GM15510 (cell line): ENCODE data around the gene ASIC1.

ENCODE experiments used
- POLR2A ChIP-seq: IDR thresholded peaks from 3 replicates; pipeline ENCODE4 v1.6.1; 2011; ENCODE audit warnings: borderline replicate concordance; ENCODE audit not compliant: insufficient read length; ENCODE audit errors: extremely low read depth

ASIC1 gene

DNA sequence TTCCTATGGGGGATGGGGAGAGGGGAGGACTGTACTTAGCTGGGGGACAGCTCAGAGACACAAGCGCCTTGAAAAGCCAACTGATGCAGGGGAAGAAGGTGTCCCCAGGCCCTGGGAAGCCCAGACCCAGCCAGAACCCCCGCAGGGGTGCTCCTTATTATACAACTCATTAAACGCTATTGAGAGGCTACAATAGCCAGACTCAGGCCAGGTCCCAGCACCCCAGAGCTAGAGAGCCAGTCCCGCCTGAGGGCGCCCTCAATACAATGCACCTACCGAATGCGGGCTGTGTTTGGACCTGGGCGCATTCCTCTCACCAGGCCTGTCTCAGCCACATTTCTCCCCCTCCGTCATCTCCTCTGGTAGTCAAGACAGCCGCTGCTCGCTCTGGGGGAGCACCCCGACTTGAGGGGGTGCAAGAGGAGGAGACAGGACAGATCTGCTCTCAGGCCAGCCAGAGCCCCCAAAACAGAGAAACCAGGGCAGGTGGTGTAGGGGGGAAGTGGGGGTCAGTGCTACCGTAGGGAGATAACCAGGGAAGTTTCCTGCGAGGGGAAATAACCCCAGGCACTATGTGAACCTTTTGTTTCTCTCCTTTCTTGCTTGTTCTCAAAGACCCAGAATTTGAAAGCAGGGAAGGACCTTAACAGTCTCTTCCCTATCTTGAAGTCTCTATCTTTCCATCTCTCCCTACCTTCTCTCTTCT is 6.1 kb upstream of the ASIC1 start:
- no peak for TF ChIP-seq POLR2A

DNA sequence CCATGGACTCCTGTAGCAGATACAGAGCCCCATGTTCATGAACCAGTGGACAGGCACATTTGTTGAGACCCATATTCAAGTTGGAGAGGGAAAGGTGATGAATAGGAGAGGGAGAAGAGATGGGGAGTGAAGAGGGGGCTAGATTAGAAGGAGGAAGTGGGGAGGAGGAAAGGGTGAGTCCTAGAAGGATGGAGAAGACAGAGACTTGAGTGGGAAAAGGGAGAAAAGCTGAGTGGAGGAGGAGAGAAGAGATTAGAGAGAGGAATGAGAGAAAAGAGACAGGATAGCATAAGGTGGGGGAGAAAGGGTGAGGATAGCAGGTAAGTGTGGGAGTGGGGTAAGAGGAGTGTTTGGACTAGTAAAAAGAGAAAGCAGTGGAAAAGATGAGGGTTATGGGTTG is 4.9 kb upstream of the ASIC1 start:
- no peak for TF ChIP-seq POLR2A

DNA sequence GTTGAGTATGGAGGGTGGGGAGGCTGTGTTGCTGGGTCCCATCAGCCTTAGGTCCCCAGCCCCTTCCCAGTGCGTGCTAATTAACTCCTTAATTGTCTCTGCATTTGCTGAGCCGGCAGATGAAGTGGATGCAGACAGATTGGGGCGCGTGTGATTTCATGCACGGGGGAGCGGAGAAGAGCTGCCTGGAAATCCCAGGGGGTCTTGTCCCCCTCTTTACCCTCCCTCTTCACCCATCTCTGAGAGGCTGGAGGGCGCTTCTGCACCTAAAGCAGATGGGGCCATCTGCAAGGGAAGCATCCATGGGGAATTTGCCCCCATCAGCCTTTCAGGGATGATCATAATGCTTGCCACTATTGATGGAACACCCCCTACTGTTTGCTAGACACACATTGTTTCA is 4.4 kb upstream of the ASIC1 start:
- TF ChIP-seq POLR2A = no peak

- no peak for TF ChIP-seq POLR2A
These were observed 3.8 kb upstream of the ASIC1 start for GRCh38 chr12:50053583-50053982.

GRCh38 chr12:50055831-50056638 is 1.4 kb upstream of the ASIC1 start:
- TF ChIP-seq POLR2A = no peak

- TF ChIP-seq POLR2A = no peak
These were observed 788 bp upstream of the ASIC1 start for GRCh38 chr12:50056639-50056976.

DNA sequence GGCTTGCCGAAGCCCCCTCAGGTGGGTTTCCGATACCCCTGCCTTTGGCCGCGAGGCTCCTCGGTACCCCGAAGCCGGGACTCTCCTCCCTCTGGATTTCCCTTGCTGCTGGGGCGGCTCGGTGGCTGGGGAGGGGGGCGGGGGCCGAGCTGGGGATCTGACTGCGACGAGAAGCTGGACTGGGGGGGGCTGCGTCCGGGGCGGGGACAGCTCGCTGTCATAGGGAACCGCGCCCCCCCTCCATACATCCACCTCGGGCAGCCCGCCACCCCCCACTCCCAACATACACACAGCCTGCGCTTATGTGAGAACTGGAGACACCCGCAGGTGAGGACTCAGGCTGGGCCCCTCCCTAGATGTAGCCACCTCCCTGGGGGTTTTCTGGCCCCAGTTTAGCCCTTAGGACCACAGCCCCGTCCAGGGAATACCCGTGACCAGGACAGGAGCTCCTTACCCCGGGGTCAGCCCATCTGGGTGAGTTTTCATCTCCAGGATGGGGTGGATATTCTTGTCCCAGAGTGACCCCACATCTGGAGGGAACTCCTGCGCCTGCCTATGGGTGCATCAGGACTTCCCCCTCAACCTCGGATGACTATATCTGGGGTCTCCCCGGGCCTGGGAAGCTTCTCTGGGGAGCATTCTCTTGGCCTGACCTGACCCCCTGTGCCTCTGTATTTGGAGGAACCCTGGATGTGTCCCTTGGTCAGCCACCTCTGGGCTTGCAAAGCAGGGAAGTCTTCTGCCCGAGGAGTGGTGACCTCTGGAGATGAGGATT is 687 bp downstream of the ASIC1 start:
- no peak for TF ChIP-seq POLR2A

- TF ChIP-seq POLR2A = no peak
These were observed 1.4 kb downstream of the ASIC1 start for GRCh38 chr12:50058743-50059312.

GRCh38 chr12:50059440-50060119 is 2.2 kb downstream of the ASIC1 start:
- no peak for TF ChIP-seq POLR2A

DNA sequence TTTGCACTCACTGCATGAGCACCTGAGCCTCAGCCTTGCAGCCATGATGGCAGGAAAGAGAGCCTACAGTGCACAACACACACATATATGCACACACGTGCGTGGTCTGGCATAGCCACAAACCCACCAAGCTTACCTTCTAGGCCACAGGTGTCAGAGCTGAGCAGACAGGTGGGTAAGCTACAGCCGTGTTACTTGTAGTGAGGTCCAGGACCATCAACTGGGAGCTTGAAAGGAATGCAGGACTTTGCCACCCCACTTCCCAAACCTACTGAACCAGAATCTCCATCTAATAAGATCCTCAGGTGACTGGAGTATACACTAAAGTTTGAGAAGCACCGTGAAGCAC is 2.7 kb downstream of the ASIC1 start:
- TF ChIP-seq POLR2A = no peak

DNA sequence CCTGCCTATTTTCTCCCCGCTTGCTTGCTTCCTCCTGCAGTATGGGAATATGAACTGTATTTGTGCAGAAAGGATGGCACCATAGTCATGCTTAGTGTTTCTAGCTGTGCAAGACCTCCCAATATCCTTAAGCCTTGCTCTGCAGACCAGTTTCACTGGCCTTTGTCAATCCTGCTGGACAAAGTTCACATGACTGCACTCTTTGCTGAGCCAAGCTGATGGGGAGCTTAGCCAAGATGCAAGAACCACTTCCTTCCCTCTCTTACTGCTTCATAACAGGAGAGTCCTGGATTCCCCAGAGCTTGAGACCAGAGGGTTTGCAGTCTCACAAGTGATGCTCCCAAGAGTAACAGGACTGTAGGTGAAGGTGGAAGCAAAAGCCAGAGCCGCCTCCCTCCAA is 3.8 kb downstream of the ASIC1 start:
- TF ChIP-seq POLR2A = no peak

GRCh38 chr12:50061946-50062686 is 4.7 kb downstream of the ASIC1 start:
- no peak for TF ChIP-seq POLR2A

- no peak for TF ChIP-seq POLR2A
These were observed 5.5 kb downstream of the ASIC1 start for GRCh38 chr12:50062728-50063460.
